Muscle of leg (tissue), 16 donors: ENCODE measurements around the gene EVPL. TPM values are rescaled to one million over a fixed set of nuclear protein-coding genes. Genes with fewer than 3 reads are reported as not detected.
A peak's percentile ranks its signal among the peaks of the same experiment; 100 is the strongest.

Experiments
- DNase-seq: peaks from one replicate; pipeline ENCODE4 v3.0.0; 2013
- H3K27ac ChIP-seq: one replicate; pipeline ENCODE4 v1.5.1; 2013; ENCODE audit warnings: mild to moderate bottlenecking, low read length, control low read depth
- H3K27me3 ChIP-seq: one replicate; pipeline ENCODE4 v1.6.1; 2013; ENCODE audit warnings: low read length; ENCODE audit not compliant: control insufficient read depth, insufficient read depth
- H3K36me3 ChIP-seq: one replicate; pipeline ENCODE4 v1.6.1; 2013; ENCODE audit warnings: low read length; ENCODE audit not compliant: control insufficient read depth, insufficient read depth
- H3K4me1 ChIP-seq: one replicate; pipeline ENCODE4 v1.6.1; 2013; ENCODE audit warnings: low read length; ENCODE audit not compliant: control insufficient read depth, insufficient read depth
- H3K4me3 ChIP-seq: one replicate; pipeline ENCODE4 v1.5.1; 2013; ENCODE audit warnings: low read length, control low read depth
- H3K9me3 ChIP-seq: replicated peaks from 2 replicates; pipeline ENCODE4 v1.6.1; 2013; ENCODE audit warnings: low read depth, low read length; ENCODE audit not compliant: control insufficient read depth
- WGBS: methylation state at CpG from one replicate; pipeline ENCODE4 v1.1.5; 2013; ENCODE audit warnings: missing lambda C conversion rate; ENCODE audit not compliant: insufficient coverage; 5-methylcytosine and 5-hydroxymethylcytosine counted together
- long read RNA-seq, 11 donors: transcript quantifications; one replicate each; lab custom pipeline, GENCODE V29; 2026
- polyA plus RNA-seq, 8 donors: library from polyadenylated mRNA; unstranded; fragments of 120-200 nt; gene quantifications; one replicate each; pipeline versions ENCODE4 v1.2.1 to v1.2.3, GENCODE V29; 2013; ENCODE audit warnings: inconsistent platforms in 1 of 8, low replicate concordance in 1 of 8; ENCODE audit not compliant: insufficient read length in 8 of 8, insufficient read depth in 1 of 8
- total RNA-seq: library from RNA; stranded (reverse); fragments of 120-200 nt; gene quantifications from one replicate; pipeline ENCODE4 v1.2.4, GENCODE V29; 2013

EVPL gene
- total RNA-seq (not detected), polyA plus RNA-seq (10 to 100 TPM in 1 of 8 donors, 1 to 10 TPM in 2, under 1 TPM in 5; 0.03 to 12.9 (median 0.45) TPM)
- long read RNA-seq, donor 1, partial matches to known transcripts = 7 of 7 reads
- long read RNA-seq, donor 1, other reads (novel, unspliced or antisense) = 0 of 7 reads
- long read RNA-seq, donor 2 = 0 reads
- long read RNA-seq, donor 3 = 0 reads
- long read RNA-seq, donor 4 = 0 reads
- long read RNA-seq, donor 5 = 0 reads
- long read RNA-seq, donor 6 = 0 reads
- long read RNA-seq, donor 7 = 0 reads
- long read RNA-seq, donor 8 = 0 reads
- long read RNA-seq, donor 9 = 0 reads
- long read RNA-seq, donor 10 = 0 reads
- long read RNA-seq, donor 11 = 0 reads

GRCh38 chr17:76027159-76027839, at the start of gene EVPL:
TSS of gene EVPL (minus strand) at chr17:76027306. CDS start at chr17:76027198, 108 bp downstream.
- 55% methylated on average over 16 of the region's 24 CpGs for WGBS
- Histone ChIP-seq H3K27me3 (peaks cover 3% of the 10 kb centered on the region), H3K36me3 (no peaks in the 10 kb centered on the region), H3K27ac (no peak within 1 kb of the TSS), H3K9me3 (no peaks in the 10 kb centered on the region), H3K4me1 (peaks cover 3% of the 10 kb centered on the region), H3K4me3 (no peak within 1 kb of the TSS)
- DNase-seq = no peak

GRCh38 chr17:76076146-76076764, 49.1 kb upstream of the EVPL start:
- H3K9me3 ChIP-seq = no peaks in the 10 kb centered on the region
- no peaks in the 10 kb centered on the region for H3K36me3 ChIP-seq
- 3% methylated on average over 36 of the region's 41 CpGs for WGBS
- peaks cover 75% of the 10 kb centered on the region for H3K27me3 ChIP-seq
- H3K4me1 ChIP-seq = peaks cover 60% of the 10 kb centered on the region
- H3K4me3 ChIP-seq = no peak overlapping the region
- H3K27ac ChIP-seq = no peak overlapping the region
- DNase-seq = no peak

- H3K9me3 ChIP-seq = no peaks in the 10 kb centered on the region
- WGBS = 2% methylated on average over 34 of the region's 48 CpGs
- no peaks in the 10 kb centered on the region for H3K36me3 ChIP-seq
- H3K4me3 ChIP-seq = no peak overlapping the region
- no peak for DNase-seq
- peaks cover 62% of the 10 kb centered on the region for H3K4me1 ChIP-seq
- peaks cover 73% of the 10 kb centered on the region for H3K27me3 ChIP-seq
- H3K27ac ChIP-seq = no peak overlapping the region
Observed at GRCh38 chr17:76075364-76076145, 48.4 kb upstream of the EVPL start.

- Histone ChIP-seq H3K9me3 (no peaks in the 10 kb centered on the region), H3K4me3 (no peak within 1 kb of the TSS), H3K4me1 (peaks cover 55% of the 10 kb centered on the region), H3K27me3 (peaks cover 64% of the 10 kb centered on the region), H3K36me3 (no peaks in the 10 kb centered on the region), H3K27ac (no peak within 1 kb of the TSS)
- 1% methylated on average over 87 of the region's 92 CpGs for WGBS
- DNase-seq = no peak
Observed at GRCh38 chr17:76074390-76075363, 47.6 kb upstream of the EVPL start, which contains the start of gene GALR2. TSS of gene GALR2 (plus strand) at chr17:76074781. CDS start at chr17:76074884, 103 bp downstream.

GRCh38 chr17:76072148-76072858, 45.2 kb upstream of the EVPL start, which contains the start of gene SRP68:
TSS of gene SRP68 (minus strand) at chr17:76072517. CDS start at chr17:76072491, 26 bp downstream.
- Histone ChIP-seq H3K27me3 (peaks cover 41% of the 10 kb centered on the region), H3K4me3 (peak within 1 kb of the TSS; percentile 82), H3K27ac (peak within 1 kb of the TSS; percentile 75), H3K9me3 (no peaks in the 10 kb centered on the region), H3K36me3 (peaks cover 14% of the 10 kb centered on the region), H3K4me1 (peaks cover 38% of the 10 kb centered on the region)
- peak; percentile 97 for DNase-seq
- under 1% methylated on average over 55 of the region's 57 CpGs for WGBS

GRCh38 chr17:76071531-76072147, 44.5 kb upstream of the EVPL start:
- 3% methylated on average over 9 of the region's 15 CpGs for WGBS

GRCh38 chr17:76065775-76066174, 38.7 kb upstream of the EVPL start:
- Histone ChIP-seq H3K27ac (no peak overlapping the region), H3K4me1 (peaks cover 3% of the 10 kb centered on the region), H3K36me3 (peaks cover 60% of the 10 kb centered on the region), H3K4me3 (no peak overlapping the region), H3K27me3 (no peaks in the 10 kb centered on the region), H3K9me3 (no peaks in the 10 kb centered on the region)
- DNase-seq = no peak
- WGBS = 87% methylated on average over 4 of the region's 4 CpGs

More at GRCh38 chr17:76071531-76072147, 44.5 kb upstream of the EVPL start:
- H3K4me1 ChIP-seq = peaks cover 32% of the 10 kb centered on the region
- peaks cover 19% of the 10 kb centered on the region for H3K36me3 ChIP-seq
- H3K27me3 ChIP-seq = peaks cover 34% of the 10 kb centered on the region
- no peak for DNase-seq
- H3K27ac ChIP-seq = peak overlapping the region; percentile 75
- no peaks in the 10 kb centered on the region for H3K9me3 ChIP-seq
- H3K4me3 ChIP-seq = peak overlapping the region; percentile 82

GRCh38 chr17:76063875-76064546, 36.9 kb upstream of the EVPL start:
- 94% methylated on average over 15 of the region's 15 CpGs for WGBS
- Histone ChIP-seq H3K36me3 (peaks cover 72% of the 10 kb centered on the region), H3K27ac (no peak overlapping the region), H3K9me3 (no peaks in the 10 kb centered on the region), H3K4me1 (no peaks in the 10 kb centered on the region), H3K27me3 (no peaks in the 10 kb centered on the region), H3K4me3 (no peak overlapping the region)
- no peak for DNase-seq
